GM23338 (cell line): Measurements from ENCODE around the gene SKIC2. TPM values are rescaled to one million over a fixed set of nuclear protein-coding genes. Genes with fewer than 3 reads are reported as not detected.

Experiments
- ATAC-seq: fragments of 200-7000 bp; cut with Tn5 transposase; 3 replicates; pipeline ENCODE4 v1.9.1; 2020
- DNase-seq: peaks from one replicate; pipeline ENCODE4 v3.0.0-alpha.2; 2015; ENCODE audit warnings: low spot score
- H2AFZ ChIP-seq: fragments of 200-600 bp; sonication (generic); 2 replicates; pipeline ENCODE4 v1.8.0; 2016; ENCODE audit warnings: antibody characterized with exemption, mild to moderate bottlenecking, moderate library complexity
- H3F3A ChIP-seq: fragments of 200-600 bp; sonication (generic); replicated peaks from 2 replicates; pipeline ENCODE4 v1.8.0; 2017; ENCODE audit warnings: antibody characterized with exemption, mixed run types, low read depth
- H3K27ac ChIP-seq: fragments of 200-600 bp; sonication (generic); 2 replicates; pipeline ENCODE4 v1.6.1; 2016; ENCODE audit warnings: low read depth
- H3K27me3 ChIP-seq: fragments of 200-600 bp; sonication (generic); 2 replicates; pipeline ENCODE4 v1.8.0; 2016; ENCODE audit warnings: mild to moderate bottlenecking, mixed run types, moderate library complexity; ENCODE audit not compliant: insufficient read depth
- H3K36me3 ChIP-seq: fragments of 200-600 bp; sonication (generic); 2 replicates; pipeline ENCODE4 v1.8.0; 2016; ENCODE audit warnings: mild to moderate bottlenecking; ENCODE audit not compliant: insufficient read depth
- H3K4me1 ChIP-seq: fragments of 200-600 bp; sonication (generic); 2 replicates; pipeline ENCODE4 v1.8.0; 2016; ENCODE audit warnings: mild to moderate bottlenecking, moderate library complexity; ENCODE audit not compliant: insufficient read depth
- H3K4me2 ChIP-seq: fragments of 200-600 bp; sonication (generic); 2 replicates; pipeline ENCODE4 v1.7.1; 2017; ENCODE audit warnings: mixed run types
- H3K4me3 ChIP-seq: fragments of 200-600 bp; sonication (generic); 2 replicates; pipeline ENCODE4 v1.6.1; 2016; ENCODE audit warnings: mixed run types
- H3K79me2 ChIP-seq: fragments of 200-600 bp; sonication (generic); replicated peaks from 2 replicates; pipeline ENCODE4 v1.8.0; 2017; ENCODE audit warnings: mild to moderate bottlenecking; ENCODE audit not compliant: insufficient read depth
- H3K9me2 ChIP-seq: fragments of 200-600 bp; sonication (generic); 2 replicates; pipeline ENCODE4 v1.8.0; 2017; ENCODE audit not compliant: insufficient read depth
- H4K20me1 ChIP-seq: fragments of 200-600 bp; sonication (generic); replicated peaks from 2 replicates; pipeline ENCODE4 v1.8.0; 2017; ENCODE audit warnings: mild to moderate bottlenecking; ENCODE audit not compliant: insufficient read depth
- H3K27ac Mint-ChIP-seq: 2 replicates; pipeline ENCODE4 v1.8.0; 2020; ENCODE audit warnings: inconsistent platforms, mild to moderate bottlenecking, moderate library complexity, mixed read lengths
- H3K27me3 Mint-ChIP-seq: 3 replicates; pipeline ENCODE4 v1.8.0; 2022; ENCODE audit warnings: low read depth, mild to moderate bottlenecking, moderate library complexity, mixed read lengths, inconsistent platforms; ENCODE audit not compliant: insufficient read depth, poor library complexity
- H3K36me3 Mint-ChIP-seq: 3 replicates; pipeline ENCODE4 v1.8.0; 2021; ENCODE audit warnings: low read depth, mild to moderate bottlenecking, inconsistent platforms, moderate library complexity, mixed read lengths
- H3K4me1 Mint-ChIP-seq: 3 replicates; pipeline ENCODE4 v1.8.0; 2020; ENCODE audit warnings: mild to moderate bottlenecking, inconsistent platforms, mixed read lengths
- H3K4me3 Mint-ChIP-seq: 3 replicates; pipeline ENCODE4 v1.8.0; 2021; ENCODE audit warnings: moderate library complexity, mild to moderate bottlenecking, inconsistent platforms, mixed read lengths
- H3K9me3 Mint-ChIP-seq: 3 replicates; pipeline ENCODE4 v1.8.0; 2020; ENCODE audit warnings: moderate library complexity, mild to moderate bottlenecking, inconsistent platforms, mixed read lengths
- CREB1 ChIP-seq: fragments of 250-450 bp; sonication (Bioruptor Pico); IDR thresholded peaks from 2 replicates; pipeline ENCODE4 v1.5.0; 2020; ENCODE audit warnings: low read depth, mild to moderate bottlenecking, moderate library complexity
- EZH2 ChIP-seq: fragments of 200-600 bp; sonication (generic); IDR thresholded peaks from one replicate; pipeline ENCODE4 v1.8.0; 2017; ENCODE audit warnings: antibody characterized with exemption, mild to moderate bottlenecking, low read depth; ENCODE audit not compliant: unreplicated experiment
- EZH2phosphoT487 ChIP-seq: fragments of 200-600 bp; sonication (generic); IDR thresholded peaks from one replicate; pipeline ENCODE4 v1.8.1; 2018; ENCODE audit warnings: antibody characterized with exemption; ENCODE audit not compliant: unreplicated experiment
- JUNB ChIP-seq: IDR thresholded peaks from one replicate; pipeline ENCODE4 v1.6.1; 2016; ENCODE audit warnings: antibody characterized with exemption; ENCODE audit not compliant: unreplicated experiment
- NANOG ChIP-seq: IDR thresholded peaks from 2 replicates; pipeline ENCODE4 v1.6.1; 2016; ENCODE audit warnings: antibody characterized with exemption, borderline replicate concordance
- POLR2AphosphoS5 ChIP-seq: IDR thresholded peaks from 2 replicates; pipeline ENCODE4 v1.6.1; 2016; ENCODE audit warnings: antibody characterized with exemption, low read depth
- STAT1 ChIP-seq: IDR thresholded peaks from one replicate; pipeline ENCODE4 v1.6.1; 2016; ENCODE audit warnings: antibody characterized with exemption; ENCODE audit not compliant: unreplicated experiment
- ZNF114 ChIP-seq: fragments of 250-450 bp; sonication (Bioruptor Pico); IDR thresholded peaks from 2 replicates; pipeline ENCODE4 v1.5.0; 2020; ENCODE audit warnings: mild to moderate bottlenecking, moderate library complexity
- ZNF331 ChIP-seq: fragments of 250-450 bp; sonication (Bioruptor Pico); IDR thresholded peaks from 2 replicates; pipeline ENCODE4 v1.5.0; 2020; ENCODE audit warnings: low read depth, mild to moderate bottlenecking, moderate library complexity
- polyA plus RNA-seq: library from polyadenylated mRNA; unstranded; fragments of >200 nt; fragmentation: Nextera tagmentation; extraction: Ambion mirVana; gene quantifications from 2 replicates; pipeline ENCODE4 v1.2.1, GENCODE V29; 2016
- total RNA-seq: library from RNA; depleted of rRNA; stranded (reverse); fragments of >200 nt; shearing (Covaris generic); gene quantifications from 2 replicates; pipeline ENCODE4 v1.2.3, GENCODE V29; 2014
- TF ChIP-seq, protein P1 (sequence below): fragments of 250-450 bp; sonication (Bioruptor Pico); IDR thresholded peaks from 2 replicates; pipeline ENCODE4 v1.5.0; 2020; ENCODE audit warnings: mild to moderate bottlenecking, moderate library complexity
- TF ChIP-seq, protein P2 (sequence below), 2 experiments: fragments of 200-600 bp in 1 of 2; sonication (generic) in 1 of 2; conservative IDR thresholded peaks; 2 replicates each; pipeline versions ENCODE4 v1.5.1 to v1.6.1; 2016 to 2017; ENCODE audit warnings: antibody characterized with exemption in 2 of 2, low read depth in 2 of 2, mild to moderate bottlenecking in 2 of 2, moderate library complexity in 1 of 2
- TF ChIP-seq, protein P3 (sequence below): IDR thresholded peaks from 2 replicates; pipeline ENCODE4 v1.6.1; 2016; ENCODE audit warnings: antibody characterized with exemption
- TF ChIP-seq, protein P4 (sequence below): IDR thresholded peaks from one replicate; pipeline ENCODE4 v1.6.1; 2018; ENCODE audit warnings: antibody characterized with exemption; ENCODE audit not compliant: unreplicated experiment

SKIC2 gene
- total and polyA plus RNA-seq, 2 experiments from 2014 or later, result 21.6 to 47.2 TPM

DNA sequence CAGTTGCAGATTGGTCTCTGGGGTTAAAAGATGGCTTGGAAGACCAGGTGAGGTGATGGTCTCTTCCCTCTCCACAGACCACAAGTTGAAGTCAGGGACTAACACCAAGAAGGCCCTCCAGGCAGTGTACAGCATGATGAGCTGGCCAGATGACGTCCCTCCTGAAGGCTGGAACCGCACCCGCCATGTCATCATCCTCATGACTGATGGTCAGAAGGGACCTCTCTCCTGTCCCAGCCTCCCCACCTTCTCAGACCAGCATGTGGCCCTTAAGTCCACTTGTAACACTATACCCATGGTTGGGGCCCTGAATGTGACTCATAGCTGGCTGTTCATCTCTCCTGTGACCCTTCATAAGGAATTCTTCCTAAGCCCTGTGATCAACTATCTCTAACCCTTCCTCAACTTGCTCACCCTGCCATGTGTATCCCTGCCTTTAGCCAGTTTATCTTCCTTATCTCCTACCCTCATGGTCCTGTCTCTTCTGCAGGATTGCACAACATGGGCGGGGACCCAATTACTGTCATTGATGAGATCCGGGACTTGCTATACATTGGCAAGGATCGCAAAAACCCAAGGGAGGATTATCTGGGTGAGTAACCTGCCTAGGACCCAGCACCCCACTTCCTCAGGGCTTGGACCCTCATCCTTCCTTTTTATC lies 10.1 kb upstream of the SKIC2 start:
- Histone ChIP-seq H4K20me1 (no peaks in the 10 kb centered on the region; the same call in 1 of the 2 replicates), H3K79me2 (no peaks in the 10 kb centered on the region), H3K27ac (no peak overlapping the region), H2AFZ (no peak overlapping the region), H3F3A (0 out of 2 replicates have a peak, but pooled peaks cover 6% of the 10 kb centered on the region), H3K9me2 (no peaks in the 10 kb centered on the region), H3K4me1 (no peaks in the 10 kb centered on the region), H3K27me3 (no peaks in the 10 kb centered on the region), H3K36me3 (peaks cover 6% of the 10 kb centered on the region; the same call in 1 of the 2 replicates), H3K4me3 (no peak overlapping the region), H3K4me2 (no peak overlapping the region)
- TF ChIP-seq, protein P1, sequence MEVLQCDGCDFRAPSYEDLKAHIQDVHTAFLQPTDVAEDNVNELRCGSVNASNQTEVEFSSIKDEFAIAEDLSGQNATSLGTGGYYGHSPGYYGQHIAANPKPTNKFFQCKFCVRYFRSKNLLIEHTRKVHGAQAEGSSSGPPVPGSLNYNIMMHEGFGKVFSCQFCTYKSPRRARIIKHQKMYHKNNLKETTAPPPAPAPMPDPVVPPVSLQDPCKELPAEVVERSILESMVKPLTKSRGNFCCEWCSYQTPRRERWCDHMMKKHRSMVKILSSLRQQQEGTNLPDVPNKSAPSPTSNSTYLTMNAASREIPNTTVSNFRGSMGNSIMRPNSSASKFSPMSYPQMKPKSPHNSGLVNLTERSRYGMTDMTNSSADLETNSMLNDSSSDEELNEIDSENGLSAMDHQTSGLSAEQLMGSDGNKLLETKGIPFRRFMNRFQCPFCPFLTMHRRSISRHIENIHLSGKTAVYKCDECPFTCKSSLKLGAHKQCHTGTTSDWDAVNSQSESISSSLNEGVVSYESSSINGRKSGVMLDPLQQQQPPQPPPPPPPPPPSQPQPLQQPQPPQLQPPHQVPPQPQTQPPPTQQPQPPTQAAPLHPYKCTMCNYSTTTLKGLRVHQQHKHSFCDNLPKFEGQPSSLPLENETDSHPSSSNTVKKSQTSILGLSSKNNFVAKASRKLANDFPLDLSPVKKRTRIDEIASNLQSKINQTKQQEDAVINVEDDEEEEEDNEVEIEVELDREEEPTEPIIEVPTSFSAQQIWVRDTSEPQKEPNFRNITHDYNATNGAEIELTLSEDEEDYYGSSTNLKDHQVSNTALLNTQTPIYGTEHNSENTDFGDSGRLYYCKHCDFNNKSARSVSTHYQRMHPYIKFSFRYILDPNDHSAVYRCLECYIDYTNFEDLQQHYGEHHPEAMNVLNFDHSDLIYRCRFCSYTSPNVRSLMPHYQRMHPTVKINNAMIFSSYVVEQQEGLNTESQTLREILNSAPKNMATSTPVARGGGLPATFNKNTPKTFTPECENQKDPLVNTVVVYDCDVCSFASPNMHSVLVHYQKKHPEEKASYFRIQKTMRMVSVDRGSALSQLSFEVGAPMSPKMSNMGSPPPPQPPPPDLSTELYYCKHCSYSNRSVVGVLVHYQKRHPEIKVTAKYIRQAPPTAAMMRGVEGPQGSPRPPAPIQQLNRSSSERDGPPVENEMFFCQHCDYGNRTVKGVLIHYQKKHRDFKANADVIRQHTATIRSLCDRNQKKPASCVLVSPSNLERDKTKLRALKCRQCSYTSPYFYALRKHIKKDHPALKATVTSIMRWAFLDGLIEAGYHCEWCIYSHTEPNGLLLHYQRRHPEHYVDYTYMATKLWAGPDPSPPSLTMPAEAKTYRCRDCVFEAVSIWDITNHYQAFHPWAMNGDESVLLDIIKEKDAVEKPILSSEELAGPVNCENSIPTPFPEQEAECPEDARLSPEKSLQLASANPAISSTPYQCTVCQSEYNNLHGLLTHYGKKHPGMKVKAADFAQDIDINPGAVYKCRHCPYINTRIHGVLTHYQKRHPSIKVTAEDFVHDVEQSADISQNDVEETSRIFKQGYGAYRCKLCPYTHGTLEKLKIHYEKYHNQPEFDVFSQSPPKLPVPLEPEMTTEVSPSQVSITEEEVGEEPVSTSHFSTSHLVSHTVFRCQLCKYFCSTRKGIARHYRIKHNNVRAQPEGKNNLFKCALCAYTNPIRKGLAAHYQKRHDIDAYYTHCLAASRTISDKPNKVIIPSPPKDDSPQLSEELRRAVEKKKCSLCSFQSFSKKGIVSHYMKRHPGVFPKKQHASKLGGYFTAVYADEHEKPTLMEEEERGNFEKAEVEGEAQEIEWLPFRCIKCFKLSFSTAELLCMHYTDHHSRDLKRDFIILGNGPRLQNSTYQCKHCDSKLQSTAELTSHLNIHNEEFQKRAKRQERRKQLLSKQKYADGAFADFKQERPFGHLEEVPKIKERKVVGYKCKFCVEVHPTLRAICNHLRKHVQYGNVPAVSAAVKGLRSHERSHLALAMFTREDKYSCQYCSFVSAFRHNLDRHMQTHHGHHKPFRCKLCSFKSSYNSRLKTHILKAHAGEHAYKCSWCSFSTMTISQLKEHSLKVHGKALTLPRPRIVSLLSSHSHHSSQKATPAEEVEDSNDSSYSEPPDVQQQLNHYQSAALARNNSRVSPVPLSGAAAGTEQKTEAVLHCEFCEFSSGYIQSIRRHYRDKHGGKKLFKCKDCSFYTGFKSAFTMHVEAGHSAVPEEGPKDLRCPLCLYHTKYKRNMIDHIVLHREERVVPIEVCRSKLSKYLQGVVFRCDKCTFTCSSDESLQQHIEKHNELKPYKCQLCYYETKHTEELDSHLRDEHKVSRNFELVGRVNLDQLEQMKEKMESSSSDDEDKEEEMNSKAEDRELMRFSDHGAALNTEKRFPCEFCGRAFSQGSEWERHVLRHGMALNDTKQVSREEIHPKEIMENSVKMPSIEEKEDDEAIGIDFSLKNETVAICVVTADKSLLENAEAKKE, result no peak
- TF ChIP-seq EZH2 (no peak), ZNF331 (CRISPR knock-in tag) (no peak), EZH2phosphoT487 (no peak), JUNB (no peak), ZNF114 (CRISPR knock-in tag) (no peak), NANOG (no peak), CREB1 (CRISPR knock-in tag) (no peak), STAT1 (no peak), POLR2AphosphoS5 (no peak)
- TF ChIP-seq, protein P2, sequence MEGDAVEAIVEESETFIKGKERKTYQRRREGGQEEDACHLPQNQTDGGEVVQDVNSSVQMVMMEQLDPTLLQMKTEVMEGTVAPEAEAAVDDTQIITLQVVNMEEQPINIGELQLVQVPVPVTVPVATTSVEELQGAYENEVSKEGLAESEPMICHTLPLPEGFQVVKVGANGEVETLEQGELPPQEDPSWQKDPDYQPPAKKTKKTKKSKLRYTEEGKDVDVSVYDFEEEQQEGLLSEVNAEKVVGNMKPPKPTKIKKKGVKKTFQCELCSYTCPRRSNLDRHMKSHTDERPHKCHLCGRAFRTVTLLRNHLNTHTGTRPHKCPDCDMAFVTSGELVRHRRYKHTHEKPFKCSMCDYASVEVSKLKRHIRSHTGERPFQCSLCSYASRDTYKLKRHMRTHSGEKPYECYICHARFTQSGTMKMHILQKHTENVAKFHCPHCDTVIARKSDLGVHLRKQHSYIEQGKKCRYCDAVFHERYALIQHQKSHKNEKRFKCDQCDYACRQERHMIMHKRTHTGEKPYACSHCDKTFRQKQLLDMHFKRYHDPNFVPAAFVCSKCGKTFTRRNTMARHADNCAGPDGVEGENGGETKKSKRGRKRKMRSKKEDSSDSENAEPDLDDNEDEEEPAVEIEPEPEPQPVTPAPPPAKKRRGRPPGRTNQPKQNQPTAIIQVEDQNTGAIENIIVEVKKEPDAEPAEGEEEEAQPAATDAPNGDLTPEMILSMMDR (conservative IDR thresholded peaks at IDR 0.05; ENCODE audit: low read depth in 2 of 2), result no peak
- TF ChIP-seq, protein P3, sequence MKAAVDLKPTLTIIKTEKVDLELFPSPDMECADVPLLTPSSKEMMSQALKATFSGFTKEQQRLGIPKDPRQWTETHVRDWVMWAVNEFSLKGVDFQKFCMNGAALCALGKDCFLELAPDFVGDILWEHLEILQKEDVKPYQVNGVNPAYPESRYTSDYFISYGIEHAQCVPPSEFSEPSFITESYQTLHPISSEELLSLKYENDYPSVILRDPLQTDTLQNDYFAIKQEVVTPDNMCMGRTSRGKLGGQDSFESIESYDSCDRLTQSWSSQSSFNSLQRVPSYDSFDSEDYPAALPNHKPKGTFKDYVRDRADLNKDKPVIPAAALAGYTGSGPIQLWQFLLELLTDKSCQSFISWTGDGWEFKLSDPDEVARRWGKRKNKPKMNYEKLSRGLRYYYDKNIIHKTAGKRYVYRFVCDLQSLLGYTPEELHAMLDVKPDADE, result no peak
- TF ChIP-seq, protein P4, sequence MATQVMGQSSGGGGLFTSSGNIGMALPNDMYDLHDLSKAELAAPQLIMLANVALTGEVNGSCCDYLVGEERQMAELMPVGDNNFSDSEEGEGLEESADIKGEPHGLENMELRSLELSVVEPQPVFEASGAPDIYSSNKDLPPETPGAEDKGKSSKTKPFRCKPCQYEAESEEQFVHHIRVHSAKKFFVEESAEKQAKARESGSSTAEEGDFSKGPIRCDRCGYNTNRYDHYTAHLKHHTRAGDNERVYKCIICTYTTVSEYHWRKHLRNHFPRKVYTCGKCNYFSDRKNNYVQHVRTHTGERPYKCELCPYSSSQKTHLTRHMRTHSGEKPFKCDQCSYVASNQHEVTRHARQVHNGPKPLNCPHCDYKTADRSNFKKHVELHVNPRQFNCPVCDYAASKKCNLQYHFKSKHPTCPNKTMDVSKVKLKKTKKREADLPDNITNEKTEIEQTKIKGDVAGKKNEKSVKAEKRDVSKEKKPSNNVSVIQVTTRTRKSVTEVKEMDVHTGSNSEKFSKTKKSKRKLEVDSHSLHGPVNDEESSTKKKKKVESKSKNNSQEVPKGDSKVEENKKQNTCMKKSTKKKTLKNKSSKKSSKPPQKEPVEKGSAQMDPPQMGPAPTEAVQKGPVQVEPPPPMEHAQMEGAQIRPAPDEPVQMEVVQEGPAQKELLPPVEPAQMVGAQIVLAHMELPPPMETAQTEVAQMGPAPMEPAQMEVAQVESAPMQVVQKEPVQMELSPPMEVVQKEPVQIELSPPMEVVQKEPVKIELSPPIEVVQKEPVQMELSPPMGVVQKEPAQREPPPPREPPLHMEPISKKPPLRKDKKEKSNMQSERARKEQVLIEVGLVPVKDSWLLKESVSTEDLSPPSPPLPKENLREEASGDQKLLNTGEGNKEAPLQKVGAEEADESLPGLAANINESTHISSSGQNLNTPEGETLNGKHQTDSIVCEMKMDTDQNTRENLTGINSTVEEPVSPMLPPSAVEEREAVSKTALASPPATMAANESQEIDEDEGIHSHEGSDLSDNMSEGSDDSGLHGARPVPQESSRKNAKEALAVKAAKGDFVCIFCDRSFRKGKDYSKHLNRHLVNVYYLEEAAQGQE, result no peak
- no peaks in the 10 kb centered on the region; the same call in 1 of the 3 replicates for H3K4me1 Mint-ChIP-seq
- ATAC-seq, result no peak
- peaks cover 3% of the 10 kb centered on the region; the same call in 1 of the 3 replicates for H3K9me3 Mint-ChIP-seq
- no peak overlapping the region for H3K4me3 Mint-ChIP-seq
- H3K27me3 Mint-ChIP-seq, result peaks cover 19% of the 10 kb centered on the region
- peaks cover 17% of the 10 kb centered on the region for H3K36me3 Mint-ChIP-seq
- DNase-seq, result no peak
- H3K27ac Mint-ChIP-seq, result no peak overlapping the region
